H9 (cell line): ENCODE measurements around the gene RNF148. TPM values are rescaled to one million over a fixed set of nuclear protein-coding genes. Genes with fewer than 3 reads are reported as not detected.

ENCODE experiments used
- DNase-seq: peaks from one replicate; pipeline ENCODE4 v3.0.0-alpha.2; 2017
- H2AFZ ChIP-seq: one replicate; pipeline ENCODE4 v1.6.1; 2013; ENCODE audit warnings: mild to moderate bottlenecking, low read length, control low read depth, moderate library complexity
- H2AK5ac ChIP-seq: 2 replicates; pipeline ENCODE4 v1.6.1; 2013; ENCODE audit warnings: low read length, control low read depth, mixed read lengths; ENCODE audit not compliant: insufficient read length
- H2BK120ac ChIP-seq: one replicate; pipeline ENCODE4 v1.6.1; 2013; ENCODE audit warnings: low read depth, mild to moderate bottlenecking, low read length, control low read depth, inconsistent platforms; ENCODE audit not compliant: poor library complexity, severe bottlenecking
- H2BK12ac ChIP-seq: 2 replicates; pipeline ENCODE4 v1.6.1; 2013; ENCODE audit warnings: low read length, control low read depth, mixed read lengths, low read depth; ENCODE audit not compliant: insufficient read length
- H2BK15ac ChIP-seq: 2 replicates; pipeline ENCODE4 v1.6.1; 2013; ENCODE audit warnings: low read depth, low read length, control low read depth
- H2BK20ac ChIP-seq: one replicate; pipeline ENCODE4 v1.6.1; 2013; ENCODE audit warnings: low read depth, mild to moderate bottlenecking, low read length, control low read depth, inconsistent platforms; ENCODE audit not compliant: poor library complexity, severe bottlenecking
- H2BK5ac ChIP-seq: 2 replicates; pipeline ENCODE4 v1.6.1; 2013; ENCODE audit warnings: low read length, control low read depth, mixed read lengths; ENCODE audit not compliant: insufficient read length
- H3K14ac ChIP-seq: 2 replicates; pipeline ENCODE4 v1.6.1; 2013; ENCODE audit warnings: low read length, control low read depth; ENCODE audit not compliant: insufficient read depth
- H3K18ac ChIP-seq: 2 replicates; pipeline ENCODE4 v1.6.1; 2013; ENCODE audit warnings: low read depth, mild to moderate bottlenecking, mixed read lengths, low read length, control low read depth; ENCODE audit not compliant: insufficient read length
- H3K23ac ChIP-seq: 2 replicates; pipeline ENCODE4 v1.6.1; 2013; ENCODE audit warnings: low read length, control low read depth, mixed read lengths, low read depth; ENCODE audit not compliant: insufficient read length
- H3K23me2 ChIP-seq: 2 replicates; pipeline ENCODE4 v1.6.1; 2013; ENCODE audit warnings: low read depth, mild to moderate bottlenecking, mixed read lengths, low read length, control low read depth; ENCODE audit not compliant: insufficient read length, poor library complexity, severe bottlenecking
- H3K27ac ChIP-seq: 2 replicates; pipeline ENCODE4 v1.5.1; 2013; ENCODE audit warnings: low read length, control low read depth, mixed read lengths, low read depth; ENCODE audit not compliant: insufficient read length
- H3K27me3 ChIP-seq: 2 replicates; pipeline ENCODE4 v1.6.1; 2013; ENCODE audit warnings: low read length, control low read depth, inconsistent platforms; ENCODE audit not compliant: insufficient read depth
- H3K4ac ChIP-seq: 2 replicates; pipeline ENCODE4 v1.6.1; 2013; ENCODE audit warnings: low read depth, mild to moderate bottlenecking, control low read depth, inconsistent platforms, low read length, moderate library complexity
- H3K4me1 ChIP-seq: 2 replicates; pipeline ENCODE4 v1.6.1; 2013; ENCODE audit warnings: low read length, control low read depth, inconsistent platforms; ENCODE audit not compliant: insufficient read depth
- H3K4me2 ChIP-seq: 2 replicates; pipeline ENCODE4 v1.6.1; 2013; ENCODE audit warnings: low read length, control low read depth, mixed read lengths; ENCODE audit not compliant: insufficient read length, insufficient read depth
- H3K56ac ChIP-seq: 2 replicates; pipeline ENCODE4 v1.6.1; 2013; ENCODE audit warnings: low read depth, mild to moderate bottlenecking, mixed read lengths, low read length, control low read depth; ENCODE audit not compliant: insufficient read length
- H3K79me1 ChIP-seq: 2 replicates; pipeline ENCODE4 v1.6.1; 2013; ENCODE audit warnings: low read depth, mild to moderate bottlenecking, moderate library complexity, low read length, control low read depth, inconsistent platforms; ENCODE audit not compliant: insufficient read depth, poor library complexity, severe bottlenecking
- H3K79me2 ChIP-seq: 2 replicates; pipeline ENCODE4 v1.6.1; 2013; ENCODE audit warnings: low read length, control low read depth, inconsistent platforms; ENCODE audit not compliant: insufficient read depth
- H3K9ac ChIP-seq: 2 replicates; pipeline ENCODE4 v1.6.1; 2013; ENCODE audit warnings: low read length, control low read depth, mixed read lengths; ENCODE audit not compliant: insufficient read length; ENCODE audit errors: extremely low read depth
- H3K9me3 ChIP-seq: one replicate; pipeline ENCODE4 v1.6.1; 2013; ENCODE audit warnings: low read depth, low read length, inconsistent platforms; ENCODE audit not compliant: control insufficient read depth
- H3T11ph ChIP-seq: one replicate; pipeline ENCODE4 v1.6.1; 2013; ENCODE audit warnings: mild to moderate bottlenecking, low read length, control low read depth, inconsistent platforms
- H4K20me1 ChIP-seq: one replicate; pipeline ENCODE4 v1.6.1; 2013; ENCODE audit not compliant: control insufficient read depth, insufficient read length, insufficient read depth
- H4K5ac ChIP-seq: 2 replicates; pipeline ENCODE4 v1.6.1; 2013; ENCODE audit warnings: low read depth, mild to moderate bottlenecking, mixed read lengths, low read length, control low read depth; ENCODE audit not compliant: insufficient read length
- H4K8ac ChIP-seq: replicated peaks from 2 replicates; pipeline ENCODE4 v1.6.1; 2013; ENCODE audit warnings: low read length, control low read depth, mixed read lengths, low read depth; ENCODE audit not compliant: insufficient read length
- H4K91ac ChIP-seq: 2 replicates; pipeline ENCODE4 v1.6.1; 2013; ENCODE audit warnings: low read depth, mild to moderate bottlenecking, moderate library complexity, mixed read lengths, low read length, control low read depth; ENCODE audit not compliant: insufficient read length
- H3K27ac Mint-ChIP-seq, 3 experiments: 2 replicates in 2 of 3; 3 replicates in 1 of 3; pipeline ENCODE4 v1.8.0; 2020 to 2021; ENCODE audit warnings: mixed read lengths in 3 of 3, mild to moderate bottlenecking in 1 of 3, moderate library complexity in 1 of 3
- H3K27me3 Mint-ChIP-seq: 2 replicates; pipeline ENCODE4 v1.8.0; 2021; ENCODE audit warnings: low read depth, mild to moderate bottlenecking, moderate library complexity, mixed read lengths
- H3K36me3 Mint-ChIP-seq, 3 experiments: 2 replicates in 2 of 3; 3 replicates in 1 of 3; pipeline ENCODE4 v1.8.0; 2020 to 2021; ENCODE audit warnings: low read depth in 3 of 3, mixed read lengths in 3 of 3; ENCODE audit not compliant: insufficient read depth in 1 of 3
- H3K4me1 Mint-ChIP-seq, 2 experiments: 2 replicates each; pipeline ENCODE4 v1.8.0; 2020; ENCODE audit warnings: mixed read lengths in 2 of 2
- H3K4me3 Mint-ChIP-seq, 2 experiments: 2 replicates in 1 of 2; 3 replicates in 1 of 2; pipeline ENCODE4 v1.8.0; 2020 to 2021; ENCODE audit warnings: mild to moderate bottlenecking in 2 of 2, mixed read lengths in 2 of 2, moderate library complexity in 1 of 2
- H3K9me3 Mint-ChIP-seq, 2 experiments: 2 replicates in 1 of 2; 3 replicates in 1 of 2; pipeline ENCODE4 v1.8.0; 2020; ENCODE audit warnings: mild to moderate bottlenecking in 2 of 2, mixed read lengths in 2 of 2, moderate library complexity in 1 of 2
- WGBS: extraction: QIAGEN DNeasy Blood & Tissue Kit; methylation state at CpG from one replicate; pipeline ENCODE4 v1.1.7; 2013; ENCODE audit warnings: missing lambda C conversion rate, low lambda C conversion rate, mixed read lengths; ENCODE audit not compliant: insufficient read length; ENCODE audit errors: extremely low coverage; 5-methylcytosine and 5-hydroxymethylcytosine counted together
- total RNA-seq: library from RNA; stranded (reverse); gene quantifications from 2 replicates; pipeline ENCODE4 v1.2.1, GENCODE V29; 2021
- TF ChIP-seq, protein P1 (sequence below): fragments of 200-600 bp; sonication (generic); conservative IDR thresholded peaks from 3 replicates; pipeline ENCODE4 v1.8.0; 2021; ENCODE audit warnings: antibody characterized with exemption, mild to moderate bottlenecking

The RNF148 gene
- total RNA-seq, 1 experiment from 2014 or later: 0.39 TPM

DNA sequence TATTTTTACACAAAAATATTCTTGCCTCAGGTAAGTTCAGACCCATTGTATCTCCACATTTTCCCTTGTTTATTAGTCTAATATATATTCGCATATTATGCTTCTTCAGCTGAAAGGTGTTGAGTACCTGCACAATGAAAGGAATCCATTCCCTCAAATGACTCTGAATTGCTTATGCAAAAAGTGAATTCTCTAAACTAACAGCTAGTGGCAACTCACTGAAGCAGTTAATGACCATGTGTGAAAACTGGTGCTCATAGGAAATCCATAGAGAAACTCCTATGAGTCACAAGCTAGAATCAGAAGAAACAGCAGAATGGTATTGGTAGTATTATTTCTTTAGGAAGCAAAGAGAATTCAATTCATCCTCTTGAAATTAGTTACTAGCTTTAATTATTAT is 33.5 kb upstream of the RNF148 start:
- Histone ChIP-seq H3T11ph (no peak overlapping the region), H3K4me1 (peaks cover 9% of the 10 kb centered on the region; the same call in 1 of the 2 replicates), H3K23me2 (no peaks in the 10 kb centered on the region), H3K4ac (no peak overlapping the region), H4K8ac (no peak overlapping the region), H3K4me2 (peak overlapping the region; percentile 10), H3K14ac (no peak overlapping the region), H2BK15ac (no peak overlapping the region), H3K18ac (no peak overlapping the region), H3K9ac (no peak overlapping the region), H3K79me1 (no peaks in the 10 kb centered on the region), H4K20me1 (no peaks in the 10 kb centered on the region), H3K9me3 (no peaks in the 10 kb centered on the region), H3K56ac (no peak overlapping the region), H2AK5ac (no peak overlapping the region), H4K91ac (no peak overlapping the region), H2BK20ac (no peak overlapping the region), H2BK5ac (no peak overlapping the region), H4K5ac (no peak overlapping the region), H3K23ac (no peak overlapping the region), H3K27me3 (no peaks in the 10 kb centered on the region), H2BK120ac (no peak overlapping the region), H3K79me2 (no peaks in the 10 kb centered on the region), H2AFZ (no peak overlapping the region), H3K27ac (peak overlapping the region; percentile 73), H2BK12ac (no peak overlapping the region)
- H3K4me3 Mint-ChIP-seq: no peak overlapping the region
- peaks cover 57 to 60% of the 10 kb centered on the region in 2 experiments for H3K4me1 Mint-ChIP-seq
- TF ChIP-seq, protein P1, sequence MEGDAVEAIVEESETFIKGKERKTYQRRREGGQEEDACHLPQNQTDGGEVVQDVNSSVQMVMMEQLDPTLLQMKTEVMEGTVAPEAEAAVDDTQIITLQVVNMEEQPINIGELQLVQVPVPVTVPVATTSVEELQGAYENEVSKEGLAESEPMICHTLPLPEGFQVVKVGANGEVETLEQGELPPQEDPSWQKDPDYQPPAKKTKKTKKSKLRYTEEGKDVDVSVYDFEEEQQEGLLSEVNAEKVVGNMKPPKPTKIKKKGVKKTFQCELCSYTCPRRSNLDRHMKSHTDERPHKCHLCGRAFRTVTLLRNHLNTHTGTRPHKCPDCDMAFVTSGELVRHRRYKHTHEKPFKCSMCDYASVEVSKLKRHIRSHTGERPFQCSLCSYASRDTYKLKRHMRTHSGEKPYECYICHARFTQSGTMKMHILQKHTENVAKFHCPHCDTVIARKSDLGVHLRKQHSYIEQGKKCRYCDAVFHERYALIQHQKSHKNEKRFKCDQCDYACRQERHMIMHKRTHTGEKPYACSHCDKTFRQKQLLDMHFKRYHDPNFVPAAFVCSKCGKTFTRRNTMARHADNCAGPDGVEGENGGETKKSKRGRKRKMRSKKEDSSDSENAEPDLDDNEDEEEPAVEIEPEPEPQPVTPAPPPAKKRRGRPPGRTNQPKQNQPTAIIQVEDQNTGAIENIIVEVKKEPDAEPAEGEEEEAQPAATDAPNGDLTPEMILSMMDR: no peak
- DNase-seq: no peak
- no peaks in the 10 kb centered on the region for H3K9me3 Mint-ChIP-seq
- H3K27me3 Mint-ChIP-seq: no peaks in the 10 kb centered on the region
- H3K36me3 Mint-ChIP-seq: peaks cover 1 to 8% (median 5%) of the 10 kb centered on the region in 3 experiments; a peak in 5 of 7 replicates
- peak overlapping the region; percentile 52 to 96 (median 81); a peak in 5 of 7 replicates for H3K27ac Mint-ChIP-seq
- no CpG with 5 or more reads among the region's 1 CpG for WGBS
